ENCODE measurements around the gene NEK6. TPM values are rescaled to one million over a fixed set of nuclear protein-coding genes. Genes with fewer than 3 reads are reported as not detected.

The NEK6 gene
- total and polyA plus RNA-seq, 9 donors: 7.2 to 45.1 (median 22.8) TPM

- 85 to 89% (median 89%) methylated on average over 3 of the region's 3 CpGs for WGBS, 3 donors
Observed at GRCh38 chr9:124210697-124211096, 47.1 kb upstream of the NEK6 start.

GRCh38 chr9:124212381-124213050 lies 45.2 kb upstream of the NEK6 start:
- Histone ChIP-seq H3K4me1 (ENCODE audit: insufficient read depth) (no peaks in the 10 kb centered on the region), H3K4me3 (no peak overlapping the region), H3K36me3 (no peaks in the 10 kb centered on the region), H3K9me3 (no peaks in the 10 kb centered on the region), H3K27me3 (no peaks in the 10 kb centered on the region), H3K27ac (no peak overlapping the region)
- TF ChIP-seq POLR2A (IDR thresholded peaks at IDR 0.05) (no peak), EP300 (IDR thresholded peaks at IDR 0.05) (no peak), CTCF (IDR thresholded peaks at IDR 0.05) (no peak)
- intact Hi-C loops (cut with DNase I): no loop called here
- WGBS, 3 donors: 46 to 56% (median 50%) methylated on average over 12 of the region's 12 CpGs
- DNase-seq: no peak

More at GRCh38 chr9:124210697-124211096, 47.1 kb upstream of the NEK6 start:
- Histone ChIP-seq H3K9me3 (no peaks in the 10 kb centered on the region), H3K4me1 (ENCODE audit: insufficient read depth) (no peaks in the 10 kb centered on the region), H3K27me3 (no peaks in the 10 kb centered on the region), H3K36me3 (no peaks in the 10 kb centered on the region), H3K4me3 (no peak overlapping the region), H3K27ac (no peak overlapping the region)
- intact Hi-C loops (cut with DNase I): no loop called here
- no peak for DNase-seq
- no peak for TF ChIP-seq EP300 (IDR thresholded peaks at IDR 0.05)
- no peak for TF ChIP-seq POLR2A (IDR thresholded peaks at IDR 0.05)
- no peak for TF ChIP-seq CTCF (IDR thresholded peaks at IDR 0.05)

- WGBS, 3 donors: 78 to 82% (median 81%) methylated on average over 12 of the region's 12 CpGs
- TF ChIP-seq EP300 (IDR thresholded peaks at IDR 0.05) (no peak), CTCF (IDR thresholded peaks at IDR 0.05) (no peak), POLR2A (IDR thresholded peaks at IDR 0.05) (no peak)
- no peak overlapping the region for H3K4me3 ChIP-seq
Observed at GRCh38 chr9:124213396-124213795, 44.4 kb upstream of the NEK6 start.

GRCh38 chr9:124214116-124214515 lies 43.6 kb upstream of the NEK6 start:
- WGBS, 3 donors: 55 to 63% (median 62%) methylated on average over 8 of the region's 8 CpGs
- no peaks in the 10 kb centered on the region for H3K36me3 ChIP-seq
- H3K27ac ChIP-seq: no peak overlapping the region
- no peaks in the 10 kb centered on the region for H3K9me3 ChIP-seq
- H3K4me1 ChIP-seq (ENCODE audit: insufficient read depth): no peaks in the 10 kb centered on the region
- no peak for DNase-seq
- no peak for TF ChIP-seq EP300 (IDR thresholded peaks at IDR 0.05)
- no peak for TF ChIP-seq CTCF (IDR thresholded peaks at IDR 0.05)
- no peak for TF ChIP-seq POLR2A (IDR thresholded peaks at IDR 0.05)
- intact Hi-C loops (cut with DNase I): no loop called here
- H3K27me3 ChIP-seq: no peaks in the 10 kb centered on the region
- no peak overlapping the region for H3K4me3 ChIP-seq

More at GRCh38 chr9:124213396-124213795, 44.4 kb upstream of the NEK6 start:
- Histone ChIP-seq H3K36me3 (no peaks in the 10 kb centered on the region), H3K27me3 (no peaks in the 10 kb centered on the region), H3K4me1 (ENCODE audit: insufficient read depth) (no peaks in the 10 kb centered on the region), H3K9me3 (no peaks in the 10 kb centered on the region), H3K27ac (no peak overlapping the region)
- intact Hi-C loops (cut with DNase I): no loop called here
- no peak for DNase-seq
